Activated naive CD4-positive, alpha-beta T cell treated with anti-CD3 and anti-CD28 coated beads for 36 hours (primary cell): Measurements from ENCODE around the gene MOB1A. TPM values are rescaled to one million over a fixed set of nuclear protein-coding genes. Genes with fewer than 3 reads are reported as not detected.
"Not testable (repeated sequence)": the region's sequence is repeated elsewhere in the genome, so short reads cannot be mapped to it uniquely, and the experiment has no call there.

ENCODE experiments used
- CTCF ChIA-PET: fragments of 350-600 bp; sonication (Branson Sonifier 250); formaldehyde crosslinking; loops from one replicate; lab custom pipeline; 2021; ENCODE audit warnings: antibody characterized with exemption; lab: Charles Lee
- DNase-seq: peaks from one replicate; pipeline ENCODE4 v3.0.0-alpha.2; 2020
- H3K27ac Mint-ChIP-seq: one replicate; pipeline ENCODE4 v1.8.0; 2021; ENCODE audit warnings: mild to moderate bottlenecking, mixed read lengths
- H3K27me3 Mint-ChIP-seq: one replicate; pipeline ENCODE4 v1.8.0; 2021; ENCODE audit warnings: low read depth, mixed read lengths
- H3K36me3 Mint-ChIP-seq: one replicate; pipeline ENCODE4 v1.8.0; 2021; ENCODE audit warnings: low read depth, mixed read lengths
- H3K4me1 Mint-ChIP-seq: one replicate; pipeline ENCODE4 v1.8.0; 2021; ENCODE audit warnings: low read depth, mixed read lengths
- H3K4me3 Mint-ChIP-seq: one replicate; pipeline ENCODE4 v1.8.0; 2021; ENCODE audit warnings: mild to moderate bottlenecking, moderate library complexity, mixed read lengths
- H3K9me3 Mint-ChIP-seq: one replicate; pipeline ENCODE4 v1.8.0; 2021; ENCODE audit warnings: mixed read lengths
- intact Hi-C: fragments of 100-400 bp; cut with micrococcal nuclease; formaldehyde crosslinking; loops from one replicate; pipeline ENCODE4 v1.15.1; 2023
- total RNA-seq, 2 experiments: library from RNA; stranded (reverse); gene quantifications; one replicate each; pipeline ENCODE4 v1.2.3, GENCODE V29; 2021

The MOB1A gene
- total RNA-seq = 100 to 1,000 TPM; 129 to 131 TPM

DNA sequence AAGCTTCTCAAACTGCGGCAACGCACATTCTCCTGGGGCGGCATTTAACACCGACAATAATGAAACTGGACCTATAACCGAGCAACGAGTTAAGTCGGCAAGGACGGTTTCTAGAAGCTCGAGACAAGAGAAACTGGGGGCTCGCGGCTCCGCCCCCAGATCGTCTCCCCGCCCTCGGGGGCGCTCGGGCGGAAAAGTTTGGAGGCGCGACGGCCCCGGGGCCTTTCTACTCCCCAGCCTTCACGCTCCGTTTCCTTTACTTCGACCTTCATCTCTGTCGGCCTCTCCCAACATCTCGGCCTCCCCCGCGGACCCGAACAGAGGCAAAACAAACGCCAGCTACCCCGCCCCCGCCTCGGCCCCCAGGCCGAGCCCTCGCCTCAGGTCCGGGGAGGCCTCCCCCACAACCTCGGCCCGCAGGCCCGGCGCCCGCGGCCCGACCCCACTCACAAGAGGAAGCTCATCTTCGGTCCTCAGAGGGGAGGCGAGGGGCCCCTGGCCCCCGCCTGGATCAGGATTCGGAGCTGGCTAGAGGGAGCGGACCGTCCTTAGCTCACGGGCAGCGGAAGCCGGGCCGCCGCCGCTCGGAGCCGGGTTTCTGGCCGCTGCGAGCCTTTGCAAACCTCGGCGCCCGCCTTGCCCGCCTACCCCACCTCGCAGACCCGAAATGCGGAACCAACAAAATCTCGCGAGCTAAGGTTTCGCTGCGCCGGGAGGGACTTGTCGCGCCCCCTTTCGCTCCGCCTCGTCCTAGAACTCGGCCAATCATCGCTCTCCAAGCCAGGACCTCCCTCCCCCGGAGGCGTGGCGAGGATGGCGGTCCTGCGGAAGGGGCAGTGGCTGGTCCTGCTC is at the start of gene MOB1A:
MOB1A (minus strand) TSS at position 669 of the 852 bp plus-strand sequence; CDS start at position 464, 205 bp downstream.
- Mint-ChIP-seq H3K27ac (peak within 1 kb of the TSS; percentile 86), H3K4me1 (peaks cover 44% of the 10 kb centered on the region), H3K36me3 (peaks cover 14% of the 10 kb centered on the region), H3K9me3 (no peaks in the 10 kb centered on the region), H3K27me3 (no peaks in the 10 kb centered on the region), H3K4me3 (peak within 1 kb of the TSS; percentile 84)
- DNase-seq = peak; percentile 99
- CTCF ChIA-PET = interaction anchor here (0.6 to 2.3 kb wide), 27 partner anchors 9 to 507 kb away, joined by 3 to 17 read pairs (median 4); partner anchors contain the start of genes MTHFD2 and STAMBP
- intact Hi-C loops = loop anchor here (1.0 to 2.0 kb wide), 7 partner anchors 8 to 441 kb away; partner anchors contain the start of genes BOLA3, INO80B, MTHFD2 and TPRKB

DNA sequence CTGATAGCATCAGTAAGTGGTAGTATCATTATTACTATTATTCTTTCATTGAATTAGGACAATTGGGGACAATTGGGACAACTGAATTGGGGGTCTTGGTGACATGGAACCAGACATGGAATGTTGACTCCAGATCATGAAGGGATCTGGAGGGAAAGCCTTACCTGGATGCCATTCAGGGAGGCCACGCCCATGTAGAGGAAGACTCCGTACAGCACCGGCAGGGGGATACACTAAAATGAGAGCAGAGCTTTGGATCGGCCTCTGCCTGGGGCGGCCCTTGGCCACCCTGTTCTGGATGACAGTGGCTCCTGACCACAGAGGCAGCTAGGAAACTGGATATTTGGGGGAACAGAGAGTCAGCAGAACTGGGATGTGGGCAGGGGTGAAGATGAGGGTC is 49.0 kb upstream of the MOB1A start:
- Mint-ChIP-seq H3K4me1 (no peaks in the 10 kb centered on the region), H3K27me3 (no peaks in the 10 kb centered on the region), H3K4me3 (no peak overlapping the region), H3K27ac (no peak overlapping the region), H3K36me3 (no peaks in the 10 kb centered on the region), H3K9me3 (no peaks in the 10 kb centered on the region)
- intact Hi-C loops = no loop called here
- CTCF ChIA-PET = interaction anchor here (1.1 to 1.4 kb wide), 2 partner anchors 22 to 49 kb away, joined by 3 to 4 read pairs; partner anchors contain the start of gene MOB1A
- no peak for DNase-seq

DNA sequence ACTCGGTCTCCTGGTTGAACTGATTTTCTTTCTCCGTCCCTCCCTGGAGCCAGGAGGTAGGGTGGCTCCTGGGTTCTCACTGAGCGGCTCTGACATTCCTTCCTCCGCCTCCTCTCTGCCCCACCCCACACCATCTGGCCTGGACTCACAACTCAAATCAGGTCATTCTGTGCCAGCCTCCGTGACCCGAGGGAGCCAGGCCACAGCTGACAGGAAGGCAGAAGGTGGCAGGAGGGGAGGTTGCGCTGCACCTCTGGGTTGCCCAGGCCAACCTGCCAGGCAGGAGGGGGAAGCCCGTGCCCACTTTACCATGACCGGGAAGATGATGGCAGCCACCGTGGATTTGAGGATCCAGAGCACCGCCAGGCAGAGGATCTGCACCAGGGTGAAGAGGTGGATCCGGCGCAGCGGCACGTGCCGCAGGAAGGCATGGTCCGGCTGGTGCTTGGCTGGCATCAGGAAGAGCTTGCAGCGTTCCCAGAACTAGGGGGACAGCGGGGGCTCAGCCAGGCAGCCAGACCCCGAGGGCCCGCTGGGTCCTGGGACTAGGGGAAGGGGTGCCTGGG is 48.1 kb upstream of the MOB1A start:
- intact Hi-C loops = no loop called here
- H3K4me1 Mint-ChIP-seq = no peaks in the 10 kb centered on the region
- CTCF ChIA-PET = interaction anchor here (1.1 to 1.4 kb wide), 2 partner anchors 23 to 48 kb away, joined by 3 to 4 read pairs; partner anchors contain the start of gene MOB1A
- H3K36me3 Mint-ChIP-seq = no peaks in the 10 kb centered on the region
- H3K27ac Mint-ChIP-seq = no peak overlapping the region
- no peak for DNase-seq
- H3K27me3 Mint-ChIP-seq = no peaks in the 10 kb centered on the region
- no peaks in the 10 kb centered on the region for H3K9me3 Mint-ChIP-seq
- no peak overlapping the region for H3K4me3 Mint-ChIP-seq

DNA sequence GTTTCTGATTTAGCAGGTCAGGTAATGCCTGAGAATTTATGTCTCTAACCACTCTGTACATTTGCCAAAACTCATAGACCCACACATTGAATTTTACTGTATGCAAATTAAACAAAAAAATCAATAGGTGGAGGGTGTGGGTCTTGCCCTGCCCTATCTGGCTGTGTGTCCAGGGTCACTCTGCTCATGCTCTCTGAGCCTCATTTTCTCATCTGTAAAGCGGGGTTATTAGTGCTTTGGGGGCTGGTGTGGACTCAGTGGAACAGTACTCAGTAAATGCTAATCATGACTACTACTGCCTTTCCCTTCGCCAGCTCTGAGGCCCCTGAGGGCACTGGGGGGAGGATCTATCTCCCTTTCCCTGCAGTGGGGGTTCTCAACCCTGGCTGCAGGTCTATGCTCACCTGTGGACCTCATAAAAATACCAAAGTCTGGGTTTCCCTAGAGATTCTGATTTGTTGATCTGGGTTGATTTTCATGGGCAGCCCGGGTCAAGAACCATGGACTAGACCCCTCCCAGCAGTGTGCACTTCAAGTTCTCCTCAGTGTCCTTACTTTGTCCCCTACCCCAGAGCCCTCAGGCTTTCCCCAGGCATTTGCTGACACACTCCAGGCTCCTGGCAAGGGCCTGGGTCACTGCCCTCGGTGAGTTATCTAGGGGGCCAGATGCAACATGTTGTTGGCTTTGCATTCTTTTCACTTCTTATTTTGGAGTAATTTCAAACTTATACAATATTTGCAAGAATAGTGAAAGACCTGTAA is 47.2 kb upstream of the MOB1A start:
- H3K36me3 Mint-ChIP-seq = no peaks in the 10 kb centered on the region
- CTCF ChIA-PET = no interaction called here
- no peak for DNase-seq
- H3K4me3 Mint-ChIP-seq = no peak overlapping the region
- H3K27me3 Mint-ChIP-seq = no peaks in the 10 kb centered on the region
- no peaks in the 10 kb centered on the region for H3K4me1 Mint-ChIP-seq
- no peaks in the 10 kb centered on the region for H3K9me3 Mint-ChIP-seq
- intact Hi-C loops = no loop called here
- no peak overlapping the region for H3K27ac Mint-ChIP-seq

DNA sequence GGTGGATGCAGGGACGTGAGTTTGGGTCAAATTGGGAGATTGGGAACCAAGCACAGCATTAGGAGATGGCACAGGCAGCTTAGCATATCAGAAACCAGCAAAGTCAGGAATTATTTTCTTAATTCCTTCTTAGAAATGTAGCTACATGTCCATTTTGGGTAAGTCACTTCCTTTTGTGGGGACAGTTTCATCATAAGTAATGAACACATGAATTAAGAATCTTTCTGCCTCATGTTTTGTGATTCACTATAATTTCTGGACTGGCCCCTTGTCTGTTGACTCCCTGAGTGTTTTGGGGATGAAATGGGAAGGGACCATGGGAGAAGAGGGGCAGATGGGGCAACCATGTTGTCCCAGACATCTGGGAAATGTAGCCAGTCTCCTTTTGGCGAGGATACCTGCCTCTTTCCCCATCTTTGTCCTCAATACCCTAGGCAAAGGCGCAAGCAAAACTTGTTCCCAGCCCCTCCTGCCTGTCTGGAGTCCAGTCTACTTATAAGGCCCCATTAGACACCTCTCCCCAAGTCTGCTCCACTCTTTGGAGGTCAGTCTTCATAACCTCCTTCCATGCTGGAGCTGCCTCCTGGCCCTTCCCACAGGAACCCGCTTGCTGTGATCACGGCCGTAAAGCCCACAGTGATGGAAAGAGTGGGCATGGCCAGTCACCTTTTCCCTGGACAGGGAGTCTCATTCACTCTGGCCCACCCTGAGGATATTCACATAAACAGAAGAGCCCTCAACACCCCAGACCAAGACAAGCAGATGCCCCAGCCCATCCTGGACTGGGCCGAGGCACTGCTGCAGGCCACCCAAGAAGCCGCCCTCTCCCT is 45.5 kb upstream of the MOB1A start:
- intact Hi-C loops = no loop called here
- H3K27me3 Mint-ChIP-seq = no peaks in the 10 kb centered on the region
- CTCF ChIA-PET = no interaction called here
- no peak for DNase-seq
- no peak overlapping the region for H3K4me3 Mint-ChIP-seq
- no peaks in the 10 kb centered on the region for H3K9me3 Mint-ChIP-seq
- peaks cover 8% of the 10 kb centered on the region for H3K36me3 Mint-ChIP-seq
- H3K4me1 Mint-ChIP-seq = no peaks in the 10 kb centered on the region
- H3K27ac Mint-ChIP-seq = peak overlapping the region; percentile 26

DNA sequence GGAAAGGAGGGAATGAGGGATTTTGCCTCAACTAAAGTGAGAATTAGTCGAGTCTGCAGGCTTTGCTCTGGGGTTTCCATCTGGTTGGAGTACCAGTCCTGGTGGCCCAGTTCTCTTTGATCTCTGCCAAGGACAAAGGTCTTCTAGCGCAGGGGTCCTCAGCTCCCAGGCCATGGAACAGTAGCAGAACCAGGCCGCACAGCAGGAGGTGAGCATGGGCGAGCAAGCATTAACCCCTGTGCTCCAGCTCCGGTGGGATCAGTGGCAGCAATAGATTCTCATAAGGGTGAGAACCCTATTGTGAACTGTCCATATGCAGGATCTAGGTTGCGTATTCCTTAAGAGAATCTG is 43.6 kb upstream of the MOB1A start:
- intact Hi-C loops = no loop called here
- CTCF ChIA-PET = no interaction called here
- Mint-ChIP-seq H3K27ac (no peak overlapping the region), H3K27me3 (no peaks in the 10 kb centered on the region), H3K4me3 (no peak overlapping the region), H3K9me3 (no peaks in the 10 kb centered on the region), H3K4me1 (no peaks in the 10 kb centered on the region), H3K36me3 (peaks cover 19% of the 10 kb centered on the region)
- DNase-seq = no peak

DNA sequence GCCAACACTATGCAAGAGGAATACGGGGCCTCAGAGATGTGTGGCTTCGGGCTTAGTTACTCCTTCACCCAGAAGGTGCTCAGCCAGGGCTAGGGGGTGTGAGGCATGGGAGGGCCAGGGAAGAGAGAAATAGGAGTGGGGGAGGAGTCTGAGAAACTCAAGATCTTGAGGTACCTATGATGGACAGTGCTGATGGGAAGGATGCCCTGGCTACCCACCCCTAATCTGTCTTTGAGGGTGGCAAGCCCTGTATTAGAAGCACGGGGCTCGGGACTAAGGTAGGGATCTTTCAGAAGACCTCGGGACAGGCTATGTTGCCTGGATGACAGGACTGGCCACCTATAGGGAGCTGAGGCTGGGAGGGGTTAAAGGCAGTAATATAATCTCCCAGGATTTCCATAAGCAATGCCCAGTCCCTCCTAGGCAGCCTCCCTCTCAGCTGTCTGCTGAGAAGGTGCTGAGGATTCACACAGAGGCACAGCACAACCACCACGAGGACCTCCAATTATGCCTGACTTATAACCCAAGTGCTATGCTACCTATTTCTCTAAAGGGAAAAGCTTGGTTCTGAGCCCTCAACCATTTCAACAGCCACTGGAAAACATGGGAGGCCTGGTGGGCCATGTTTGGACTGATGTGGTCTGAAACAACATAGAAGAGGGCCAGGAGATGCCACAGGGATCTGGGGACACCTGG is 43.1 kb upstream of the MOB1A start:
- Mint-ChIP-seq H3K36me3 (peaks cover 25% of the 10 kb centered on the region), H3K27ac (peak overlapping the region; percentile 50), H3K9me3 (no peaks in the 10 kb centered on the region), H3K27me3 (no peaks in the 10 kb centered on the region), H3K4me3 (no peak overlapping the region), H3K4me1 (no peaks in the 10 kb centered on the region)
- DNase-seq = no peak
- CTCF ChIA-PET = no interaction called here
- intact Hi-C loops = no loop called here

DNA sequence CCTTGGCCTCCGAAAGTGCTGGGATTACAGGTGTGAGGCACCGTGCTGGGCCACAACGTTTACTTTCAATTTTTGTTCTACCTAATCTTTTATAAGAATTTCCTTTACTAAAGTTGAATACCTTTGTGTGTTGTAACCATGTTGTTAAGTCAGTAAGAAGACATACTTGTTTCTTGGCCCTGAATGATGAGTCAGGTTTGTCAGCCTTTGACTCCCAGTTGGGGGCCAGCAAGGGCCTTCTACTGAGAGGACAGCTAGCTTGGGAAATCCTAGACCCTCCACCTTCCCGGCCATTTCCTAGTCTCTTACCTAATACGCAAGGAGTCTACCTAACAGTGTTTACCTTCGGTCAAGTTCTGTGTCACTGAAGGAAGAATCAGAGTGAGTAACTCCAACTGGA is 42.4 kb upstream of the MOB1A start:
- Mint-ChIP-seq H3K4me3 (no peak overlapping the region), H3K27ac (peak overlapping the region; percentile 50), H3K27me3 (no peaks in the 10 kb centered on the region), H3K4me1 (no peaks in the 10 kb centered on the region), H3K36me3 (peaks cover 29% of the 10 kb centered on the region), H3K9me3 (no peaks in the 10 kb centered on the region)
- intact Hi-C loops = no loop called here
- DNase-seq = no peak
- CTCF ChIA-PET = no interaction called here

DNA sequence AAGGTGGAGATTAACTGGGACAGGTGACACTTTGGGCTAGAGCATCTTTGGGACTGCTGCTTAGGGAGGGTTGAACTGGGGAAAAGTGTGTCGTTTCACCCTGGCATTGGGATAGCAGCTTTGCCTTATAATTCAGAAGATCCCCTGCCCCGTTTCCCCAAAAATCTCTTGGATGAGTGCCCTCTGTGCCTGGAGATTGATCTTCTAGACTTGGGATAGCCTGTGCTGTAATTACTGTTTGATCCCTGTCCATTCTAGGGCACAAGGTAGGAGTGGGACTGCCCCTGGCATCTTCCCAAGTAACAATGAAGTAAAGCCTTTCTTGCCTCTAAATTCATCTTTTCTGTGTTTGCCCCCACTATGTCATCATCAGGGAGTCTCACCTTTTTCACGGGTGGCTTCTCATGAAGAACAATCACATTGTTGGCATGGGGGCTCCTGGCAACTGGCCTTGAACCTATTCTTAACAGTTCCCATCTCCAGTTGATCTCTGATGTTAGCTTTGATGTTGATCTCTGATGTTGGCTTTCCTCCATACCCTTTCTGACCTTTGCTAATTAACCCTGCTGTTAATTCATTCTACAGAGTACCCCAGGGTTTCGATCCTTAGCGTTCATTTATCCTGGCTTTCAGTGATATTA is 41.3 kb upstream of the MOB1A start:
- H3K27me3 Mint-ChIP-seq = no peaks in the 10 kb centered on the region
- intact Hi-C loops = no loop called here
- peak overlapping the region; percentile 65 for H3K27ac Mint-ChIP-seq
- H3K9me3 Mint-ChIP-seq = no peaks in the 10 kb centered on the region
- H3K36me3 Mint-ChIP-seq = peaks cover 37% of the 10 kb centered on the region
- H3K4me3 Mint-ChIP-seq = no peak overlapping the region
- H3K4me1 Mint-ChIP-seq = no peaks in the 10 kb centered on the region
- CTCF ChIA-PET = no interaction called here
- DNase-seq = no peak

DNA sequence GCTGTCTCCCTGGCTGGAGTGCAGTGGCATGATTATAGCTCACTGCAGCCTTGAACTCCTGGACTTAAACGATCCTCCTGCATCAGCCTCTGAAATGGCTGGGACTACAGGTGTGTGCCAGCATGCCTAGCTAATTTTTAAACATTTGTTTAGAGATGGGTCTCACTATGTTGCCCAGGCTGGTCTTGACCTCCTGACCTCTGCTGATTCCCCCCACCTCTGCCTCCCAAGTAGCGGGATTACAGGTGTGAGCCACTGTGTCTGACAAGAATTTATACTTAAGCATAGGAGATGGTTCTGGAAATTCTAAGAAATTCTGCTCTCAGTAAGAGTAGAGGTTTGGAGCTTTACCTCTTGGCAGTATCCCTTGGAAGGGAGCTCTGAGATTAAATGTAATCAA is 38.0 kb upstream of the MOB1A start:
- CTCF ChIA-PET = interaction anchor here (1.2 to 2.0 kb wide), 2 partner anchors 17 to 390 kb away, joined by 3 to 8 read pairs; partner anchors contain the start of gene MTHFD2
- H3K36me3 Mint-ChIP-seq = peaks cover 56% of the 10 kb centered on the region

DNA sequence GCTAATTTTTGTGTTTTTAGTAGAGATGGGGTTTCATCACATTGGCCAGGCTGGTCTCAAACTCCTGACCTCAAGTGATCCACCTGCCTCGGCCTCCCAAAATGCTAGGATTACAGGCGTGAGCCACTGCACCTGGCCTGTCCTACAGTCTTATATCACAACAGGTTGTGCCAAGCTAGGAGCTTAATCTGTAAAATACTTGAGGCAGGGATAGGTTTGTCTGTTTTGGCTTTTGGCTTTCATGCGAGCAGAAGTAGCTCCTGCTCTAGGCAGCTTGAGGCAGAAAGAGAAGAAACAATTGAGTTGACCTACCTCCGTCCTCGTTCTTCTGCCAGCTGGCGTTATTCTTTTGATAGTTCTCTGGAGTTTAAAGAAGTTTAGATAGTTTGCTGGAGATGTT is 37.1 kb upstream of the MOB1A start:
- H3K4me1 Mint-ChIP-seq, H3K27ac Mint-ChIP-seq, H3K9me3 Mint-ChIP-seq, DNase-seq, H3K27me3 Mint-ChIP-seq, H3K4me3 Mint-ChIP-seq, intact Hi-C loops: not testable (repeated sequence)
- CTCF ChIA-PET = interaction anchor here (0.6 to 2.0 kb wide), 6 partner anchors 10 to 389 kb away, joined by 3 to 8 read pairs (median 4); partner anchors contain the start of gene MTHFD2
- H3K36me3 Mint-ChIP-seq = peaks cover 62% of the 10 kb centered on the region

More for the DNA sequence above, 38.0 kb upstream of the MOB1A start:
- Mint-ChIP-seq H3K27ac (no peak overlapping the region), H3K4me1 (peaks cover 2% of the 10 kb centered on the region), H3K27me3 (no peaks in the 10 kb centered on the region), H3K9me3 (no peaks in the 10 kb centered on the region), H3K4me3 (no peak overlapping the region)
- intact Hi-C loops = no loop called here
- DNase-seq = no peak
